ENCODE measurements around the gene PCSK1. TPM values are rescaled to one million over a fixed set of nuclear protein-coding genes. Genes with fewer than 3 reads are reported as not detected.

PCSK1 gene
- polyA plus RNA-seq, 1 donor (not counting 4 experiments of a cell fraction or from before 2014, with no cell fraction given) = 0.03 TPM

- dilution Hi-C loops (cut with MboI; ENCODE audit: extremely low pct_ligation_motif_present, low sequenced_read_pairs) = no loop called here
- Histone ChIP-seq H4K20me1 (ENCODE audit: control insufficient read depth, extremely low read depth, insufficient read depth, low read length) (no peaks in the 10 kb centered on the region), H3K9me3 (ENCODE audit: control insufficient read depth, low read depth, low read length) (no peaks in the 10 kb centered on the region), H3K4me3 (ENCODE audit: control insufficient read depth in 2 of 3, extremely low read depth in 1 of 3, insufficient read depth in 2 of 3, low read depth in 1 of 3, low read length in 3 of 3) (no peak overlapping the region), H3K36me3 (ENCODE audit: control insufficient read depth in 2 of 2, extremely low read depth in 1 of 2, insufficient read depth in 2 of 2, low read length in 2 of 2) (peaks cover 0 to 1% of the 10 kb centered on the region in 2 experiments), H3K4me1 (ENCODE audit: control insufficient read depth, extremely low read depth, insufficient read depth, low read length) (peaks cover 15% of the 10 kb centered on the region), H3K27me3 (ENCODE audit: control insufficient read depth, extremely low read depth, insufficient read depth, low read length) (no peaks in the 10 kb centered on the region), H2AFZ (ENCODE audit: control insufficient read depth, low read length) (no peak overlapping the region), H3K9ac (ENCODE audit: control insufficient read depth, extremely low read depth, insufficient read depth, low read length) (no peak overlapping the region), H3K79me2 (ENCODE audit: control insufficient read depth, insufficient read depth, low read length) (no peaks in the 10 kb centered on the region), H3K27ac (ENCODE audit: control insufficient read depth, insufficient read depth, low read length) (no peak overlapping the region), H3K4me2 (ENCODE audit: control insufficient read depth, extremely low read depth, insufficient read depth, low read depth, low read length) (no peak overlapping the region), H3K9me1 (ENCODE audit: control insufficient read depth, extremely low read depth, insufficient read depth, low read length) (no peaks in the 10 kb centered on the region)
- no peak for FAIRE-seq
- TF ChIP-seq EZH2 (IDR thresholded peaks at IDR 0.05; ENCODE audit: low read length) (no peak), CTCF (optimal IDR thresholded peaks at IDR 0.05 in 1 of 3, IDR thresholded peaks at IDR 0.05 in 1 of 3, conservative IDR thresholded peaks at IDR 0.05 in 1 of 3; ENCODE audit: extremely low read depth in 1 of 3, insufficient read depth in 2 of 3, low read length in 3 of 3) (no peak)
- DNase-seq (ENCODE audit: low read depth, low spot score) = no peak
Observed at GRCh38 chr5:96407436-96407835, 25.6 kb downstream of the PCSK1 start.

- TF ChIP-seq CTCF (optimal IDR thresholded peaks at IDR 0.05 in 1 of 3, IDR thresholded peaks at IDR 0.05 in 1 of 3, conservative IDR thresholded peaks at IDR 0.05 in 1 of 3; ENCODE audit: extremely low read depth in 1 of 3, insufficient read depth in 2 of 3, low read length in 3 of 3) (no peak), EZH2 (IDR thresholded peaks at IDR 0.05; ENCODE audit: low read length) (no peak)
- Histone ChIP-seq H3K27ac (ENCODE audit: control insufficient read depth, insufficient read depth, low read length) (no peak overlapping the region), H3K9ac (ENCODE audit: control insufficient read depth, extremely low read depth, insufficient read depth, low read length) (no peak overlapping the region), H3K4me3 (ENCODE audit: control insufficient read depth in 2 of 3, extremely low read depth in 1 of 3, insufficient read depth in 2 of 3, low read depth in 1 of 3, low read length in 3 of 3) (no peak overlapping the region), H3K36me3 (ENCODE audit: control insufficient read depth in 2 of 2, extremely low read depth in 1 of 2, insufficient read depth in 2 of 2, low read length in 2 of 2) (no peaks in the 10 kb centered on the region), H3K4me2 (ENCODE audit: control insufficient read depth, extremely low read depth, insufficient read depth, low read depth, low read length) (no peak overlapping the region), H4K20me1 (ENCODE audit: control insufficient read depth, extremely low read depth, insufficient read depth, low read length) (no peaks in the 10 kb centered on the region), H3K9me3 (ENCODE audit: control insufficient read depth, low read depth, low read length) (no peaks in the 10 kb centered on the region), H2AFZ (ENCODE audit: control insufficient read depth, low read length) (no peak overlapping the region), H3K4me1 (ENCODE audit: control insufficient read depth, extremely low read depth, insufficient read depth, low read length) (peaks cover 15% of the 10 kb centered on the region), H3K9me1 (ENCODE audit: control insufficient read depth, extremely low read depth, insufficient read depth, low read length) (no peaks in the 10 kb centered on the region), H3K27me3 (ENCODE audit: control insufficient read depth, extremely low read depth, insufficient read depth, low read length) (no peaks in the 10 kb centered on the region), H3K79me2 (ENCODE audit: control insufficient read depth, insufficient read depth, low read length) (no peaks in the 10 kb centered on the region)
- DNase-seq (ENCODE audit: low read depth, low spot score) (no peak), FAIRE-seq (no peak)
- dilution Hi-C loops (cut with MboI; ENCODE audit: extremely low pct_ligation_motif_present, low sequenced_read_pairs) = no loop called here
Observed at GRCh38 chr5:96404191-96404867, 28.7 kb downstream of the PCSK1 start.
